Fibroblast of the aortic adventitia (primary cell): ENCODE data around the gene NINJ2. TPM values are rescaled to one million over a fixed set of nuclear protein-coding genes. Genes with fewer than 3 reads are reported as not detected.

Experiments
- DNase-seq: peaks from one replicate; pipeline ENCODE4 v3.0.0-alpha.2; 2010; ENCODE audit warnings: low read depth
- H3K4me3 ChIP-seq: 2 replicates; pipeline ENCODE4 v1.5.1; 2011; ENCODE audit warnings: low read depth, mild to moderate bottlenecking, control low read depth, low read length, moderate library complexity
- total RNA-seq: library from RNA; depleted of rRNA; stranded (reverse); fragments of >200 nt; gene quantifications from 2 replicates; pipeline ENCODE4 v1.2.3, GENCODE V29; 2012; ENCODE audit warnings: low replicate concordance
- TF ChIP-seq, protein P1 (sequence below): IDR thresholded peaks from 2 replicates; pipeline ENCODE4 v1.5.1; 2011; ENCODE audit warnings: mild to moderate bottlenecking, low read length, control low read depth, inconsistent platforms; ENCODE audit not compliant: insufficient read depth

Gene NINJ2
- total RNA-seq, 1 donor = 0.45 TPM

DNA sequence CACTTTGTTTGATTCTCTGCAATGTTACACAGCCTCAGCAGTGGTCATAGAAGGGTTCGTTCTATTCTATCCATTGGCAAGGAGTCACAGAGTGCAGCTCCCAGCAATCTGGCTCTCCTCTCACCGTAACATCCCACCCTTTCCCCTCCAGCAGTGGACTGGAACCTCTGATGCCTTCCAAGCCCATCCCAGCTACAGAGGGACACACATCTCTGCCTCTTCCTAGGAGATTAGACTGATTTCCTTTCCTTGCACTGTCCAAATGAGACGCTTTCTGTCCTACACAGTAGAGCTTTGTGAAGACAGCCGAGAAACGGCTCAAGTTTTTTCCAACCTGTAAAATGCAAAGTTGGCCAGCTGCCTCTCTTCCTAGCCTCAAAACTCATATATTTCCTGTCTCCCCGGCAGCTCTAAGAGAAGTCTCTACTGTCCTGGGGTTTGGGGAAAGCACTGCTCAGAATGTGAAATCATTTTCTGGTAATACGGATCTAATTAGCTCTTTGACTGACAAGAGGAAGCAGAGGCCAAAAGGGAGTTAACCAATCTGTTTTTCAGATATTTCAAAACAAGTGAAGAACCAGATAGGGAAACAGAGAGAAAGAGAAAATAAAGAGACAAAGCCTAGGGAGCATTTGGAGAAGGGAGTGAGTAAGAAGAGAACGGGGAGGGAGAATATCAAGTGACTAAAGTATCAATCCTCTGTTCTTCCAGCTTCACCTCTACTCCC lies 516 bp downstream of the NINJ2 start:
- DNase-seq = peak; percentile 45
- TF ChIP-seq, protein P1, sequence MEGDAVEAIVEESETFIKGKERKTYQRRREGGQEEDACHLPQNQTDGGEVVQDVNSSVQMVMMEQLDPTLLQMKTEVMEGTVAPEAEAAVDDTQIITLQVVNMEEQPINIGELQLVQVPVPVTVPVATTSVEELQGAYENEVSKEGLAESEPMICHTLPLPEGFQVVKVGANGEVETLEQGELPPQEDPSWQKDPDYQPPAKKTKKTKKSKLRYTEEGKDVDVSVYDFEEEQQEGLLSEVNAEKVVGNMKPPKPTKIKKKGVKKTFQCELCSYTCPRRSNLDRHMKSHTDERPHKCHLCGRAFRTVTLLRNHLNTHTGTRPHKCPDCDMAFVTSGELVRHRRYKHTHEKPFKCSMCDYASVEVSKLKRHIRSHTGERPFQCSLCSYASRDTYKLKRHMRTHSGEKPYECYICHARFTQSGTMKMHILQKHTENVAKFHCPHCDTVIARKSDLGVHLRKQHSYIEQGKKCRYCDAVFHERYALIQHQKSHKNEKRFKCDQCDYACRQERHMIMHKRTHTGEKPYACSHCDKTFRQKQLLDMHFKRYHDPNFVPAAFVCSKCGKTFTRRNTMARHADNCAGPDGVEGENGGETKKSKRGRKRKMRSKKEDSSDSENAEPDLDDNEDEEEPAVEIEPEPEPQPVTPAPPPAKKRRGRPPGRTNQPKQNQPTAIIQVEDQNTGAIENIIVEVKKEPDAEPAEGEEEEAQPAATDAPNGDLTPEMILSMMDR = no peak
- peak overlapping the region; percentile 43 for H3K4me3 ChIP-seq

DNA sequence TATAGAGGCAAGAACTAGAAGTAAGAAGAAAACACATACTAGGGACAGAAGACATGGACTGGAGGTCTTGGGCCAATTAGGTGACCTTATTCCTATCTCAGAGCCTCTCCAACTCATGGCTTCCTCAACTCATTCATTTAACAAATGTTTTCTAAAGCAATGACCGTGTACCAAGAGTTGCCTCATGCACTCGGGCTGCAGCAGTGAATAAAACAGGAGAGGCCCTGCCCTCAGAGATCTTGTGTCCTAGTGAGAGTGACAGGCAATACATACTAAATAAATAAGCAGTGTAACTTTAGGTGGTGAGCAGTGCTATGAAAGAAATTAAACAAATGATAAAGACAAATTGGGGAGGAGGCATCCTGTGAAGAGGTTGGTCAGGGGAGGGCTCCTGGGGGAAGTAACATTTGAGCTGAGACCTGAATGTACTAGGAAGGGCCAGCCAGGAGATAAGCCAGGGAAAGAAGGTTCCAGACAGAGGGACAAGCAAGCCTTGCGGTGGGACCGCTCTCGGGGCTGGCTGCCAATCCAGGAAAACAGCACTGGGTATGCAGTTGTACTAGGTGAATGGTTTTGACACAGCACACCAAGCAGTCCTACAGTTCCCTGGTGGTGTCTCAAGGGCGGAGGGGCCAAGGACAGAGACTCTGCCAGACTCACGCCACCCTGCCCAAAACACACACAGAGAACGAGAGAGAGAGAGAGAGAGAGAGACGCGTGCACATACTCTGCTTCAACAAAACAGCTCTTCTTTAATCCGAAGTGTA lies 1.3 kb downstream of the NINJ2 start:
- H3K4me3 ChIP-seq = no peak overlapping the region
- DNase-seq = no peak

DNA sequence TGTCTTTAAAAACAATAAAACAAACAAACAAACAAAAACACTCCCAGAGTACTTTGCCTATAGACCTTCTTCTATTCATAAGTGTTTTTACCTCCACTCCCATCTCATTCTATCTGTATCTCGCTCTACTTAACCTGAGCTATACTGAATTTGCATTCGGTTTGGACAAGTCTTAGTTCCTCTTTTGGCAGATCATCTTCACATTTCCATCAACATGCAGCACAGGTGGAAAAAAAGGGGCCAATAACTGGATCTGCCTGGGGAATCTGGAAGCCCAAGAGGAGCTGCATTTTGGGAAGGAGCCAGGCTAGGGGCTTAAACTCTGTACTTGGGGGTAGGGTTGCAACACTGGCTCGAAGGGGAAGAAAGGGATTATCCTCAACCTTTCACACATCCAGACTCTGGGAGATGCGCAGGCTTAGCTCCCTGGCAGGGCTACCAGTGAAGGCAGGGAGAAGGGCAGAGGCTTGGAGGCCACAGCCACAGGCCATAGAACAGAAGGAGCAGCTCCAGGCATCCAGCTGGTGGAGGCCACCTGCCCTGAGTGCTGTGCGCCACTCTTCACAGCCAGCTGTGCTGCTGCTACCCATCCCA lies 4.1 kb downstream of the NINJ2 start:
- TF ChIP-seq, protein P1 = no peak
- no peak for DNase-seq
- no peak overlapping the region for H3K4me3 ChIP-seq

More for the DNA sequence above, 1.3 kb downstream of the NINJ2 start:
- TF ChIP-seq, protein P1 = no peak

DNA sequence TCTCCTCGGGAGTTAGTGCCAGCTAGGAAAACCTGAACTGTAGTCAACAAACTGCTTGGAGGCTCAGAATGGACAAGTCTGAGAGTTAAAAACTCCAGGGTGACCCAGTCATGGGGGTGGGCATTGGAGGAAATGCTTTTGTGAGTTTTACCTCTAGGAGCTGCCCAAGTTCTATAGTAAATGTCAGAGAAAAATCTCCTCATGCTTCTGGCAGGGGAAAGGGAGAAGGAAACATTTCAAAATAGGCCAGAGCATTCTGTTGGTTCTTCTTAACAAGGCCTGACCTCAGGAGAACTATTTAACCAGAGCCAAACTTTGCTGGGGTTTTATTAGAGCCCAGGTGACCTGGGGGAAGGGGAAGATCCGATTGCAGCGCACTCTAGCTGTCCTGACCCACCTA lies 12.3 kb downstream of the NINJ2 start:
- TF ChIP-seq, protein P1 = peak; percentile 8
- DNase-seq = no peak
- H3K4me3 ChIP-seq = no peak overlapping the region

DNA sequence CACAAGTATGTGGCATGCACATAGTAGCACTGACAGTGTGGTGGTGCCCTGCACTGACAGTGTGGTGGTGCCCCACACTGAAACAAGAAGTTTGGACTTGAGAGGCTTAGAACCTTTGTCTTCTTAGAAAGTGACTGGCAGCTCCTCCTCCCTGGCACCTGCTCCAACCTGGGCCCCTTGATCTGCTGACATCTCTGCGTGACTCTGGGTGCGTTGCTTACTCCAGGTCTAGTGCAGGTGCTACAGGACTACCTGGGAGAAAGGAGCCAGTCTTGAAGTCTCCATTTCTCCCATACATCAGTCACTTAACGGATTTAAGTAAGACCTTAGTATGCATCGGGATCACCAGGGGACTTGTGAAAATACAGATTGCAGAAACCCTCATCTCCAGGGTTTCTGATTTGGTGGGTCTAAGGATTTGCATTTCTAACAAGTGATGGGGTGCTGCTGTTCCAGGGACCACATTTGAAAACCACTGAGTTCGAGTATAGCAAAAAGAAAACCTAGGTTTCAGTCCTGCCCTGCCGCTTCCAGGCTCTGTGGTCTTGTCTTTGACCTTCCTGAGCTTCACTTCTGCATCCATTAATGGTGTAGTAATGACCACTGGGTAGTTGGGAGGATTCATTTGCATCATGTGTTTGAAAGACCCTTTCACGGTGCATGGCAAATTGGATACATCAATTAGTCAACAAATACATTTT lies 15.7 kb downstream of the NINJ2 start:
- TF ChIP-seq, protein P1 = no peak

More for the DNA sequence above, 15.7 kb downstream of the NINJ2 start:
- H3K4me3 ChIP-seq = no peak overlapping the region
- DNase-seq = no peak
